NCI-H526 treated with DMSO at 0.1 percent for 48 hours (cell line): ENCODE measurements around the gene CDH24.
A peak's percentile ranks its signal among the peaks of the same experiment; 100 is the strongest.
"Not testable (repeated sequence)": the region's sequence is repeated elsewhere in the genome, so short reads cannot be mapped to it uniquely, and the experiment has no call there.

Experiments used
- DNase-seq: peaks from one replicate; lab custom pipeline; 2025; lab: John Stamatoyannopoulos, UW

The CDH24 gene

GRCh38 chr14:23018107-23018506 lies 39.2 kb downstream of the CDH24 start:
- no peak for DNase-seq

- DNase-seq: no peak
Measured at GRCh38 chr14:23017091-23017490, 40.2 kb downstream of the CDH24 start.

- no peak for DNase-seq
Measured at GRCh38 chr14:23015618-23016017, 41.7 kb downstream of the CDH24 start.

GRCh38 chr14:23013749-23014054 lies 43.6 kb downstream of the CDH24 start:
- not testable (repeated sequence) for DNase-seq

DNA sequence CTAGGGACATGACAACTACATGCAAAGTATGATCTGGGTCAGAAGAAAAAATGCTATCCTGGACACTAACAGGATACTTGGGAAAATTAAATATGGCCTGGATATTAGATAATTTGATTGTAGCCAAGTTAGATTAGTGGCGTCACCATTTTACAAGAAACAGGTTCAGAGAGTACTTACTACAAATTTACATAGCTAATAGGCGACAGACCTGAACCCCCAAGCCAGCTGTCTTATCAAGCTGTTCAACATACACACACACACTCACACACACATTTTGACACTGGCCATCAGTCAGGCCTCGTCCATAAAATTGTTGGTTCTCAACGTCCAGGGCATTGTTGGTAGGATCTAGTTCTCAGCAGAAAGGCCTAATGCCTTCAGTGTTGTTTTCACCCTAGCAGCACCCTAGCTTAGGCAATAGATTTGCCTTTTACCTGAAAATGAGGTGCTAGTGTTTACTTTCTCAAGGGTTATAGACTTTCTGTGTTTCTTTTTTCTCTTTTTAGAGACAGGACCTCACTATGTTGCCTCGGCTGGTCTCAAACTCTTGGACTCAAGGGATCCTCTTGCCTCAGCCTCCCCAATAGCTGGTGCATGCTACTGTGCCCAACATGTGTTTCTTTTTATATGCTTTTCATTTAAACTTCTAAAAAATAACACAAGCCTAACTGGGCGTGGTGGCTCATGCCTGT lies 44.1 kb downstream of the CDH24 start:
- DNase-seq: no peak

DNA sequence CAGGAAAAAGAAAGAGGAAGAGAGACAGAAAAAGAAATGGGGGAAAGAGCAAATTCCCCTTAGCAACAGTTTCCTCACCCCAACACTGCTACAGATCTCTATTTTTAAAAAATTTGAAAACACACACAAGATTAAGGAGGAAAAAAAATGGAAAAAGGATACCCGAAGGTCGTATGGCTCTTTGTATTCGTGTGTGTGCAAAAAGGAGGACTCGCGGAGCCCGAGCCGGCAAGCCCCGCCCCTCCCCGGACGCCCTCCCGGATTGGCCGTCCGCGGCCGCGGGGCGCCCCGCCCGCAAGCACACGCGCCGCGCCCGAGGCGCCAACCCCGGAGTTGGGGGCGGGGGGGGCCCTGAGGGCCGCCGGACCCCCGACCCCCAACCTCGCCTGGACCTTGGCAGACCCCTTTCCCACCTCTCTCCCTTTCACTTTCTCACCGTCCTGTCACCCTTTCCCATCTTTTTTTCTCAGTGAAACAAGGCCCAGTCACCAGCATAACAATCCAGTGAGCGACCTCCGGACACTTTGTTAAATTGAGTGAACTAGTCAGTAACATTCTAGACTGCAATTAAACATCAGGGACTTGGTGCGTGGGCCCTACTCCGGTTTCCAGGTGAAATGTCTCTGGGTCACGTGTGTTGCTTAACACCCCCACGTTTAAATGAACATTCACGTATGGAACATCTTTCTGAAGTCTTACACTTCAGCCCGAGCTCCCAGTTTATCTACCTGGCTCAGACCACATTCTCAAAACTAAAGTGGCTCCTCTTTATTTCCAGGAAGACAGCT lies 47.2 kb downstream of the CDH24 start, which contains the start of gene C14orf93:
Gene C14orf93, minus strand, starts transcription at position 205 of the 788 bp plus-strand sequence. CDS start 11,120 bp downstream, outside the sequence.
- DNase-seq: peak; percentile 64

DNA sequence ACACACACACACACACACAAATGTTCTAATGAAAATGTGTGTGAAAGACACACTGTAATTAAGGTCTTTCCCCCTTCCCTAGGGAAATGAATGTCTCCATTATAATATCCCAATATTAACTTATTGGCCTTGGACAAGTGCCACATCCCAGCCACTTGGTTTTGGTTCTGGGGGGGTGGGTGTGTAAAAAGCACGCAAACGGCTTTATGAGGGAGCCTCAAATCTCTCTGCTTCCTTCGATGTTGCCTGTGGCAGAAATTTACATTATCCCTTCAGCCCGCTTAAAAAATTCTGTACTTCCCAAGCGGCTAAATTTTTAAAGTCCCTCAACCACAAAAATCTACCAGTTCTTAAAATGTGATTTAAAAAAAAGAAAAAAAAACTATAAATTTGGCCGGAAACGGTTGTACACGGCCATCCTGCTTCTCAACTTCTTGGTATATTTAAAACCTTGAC lies 47.8 kb downstream of the CDH24 start:
- DNase-seq: no peak

DNA sequence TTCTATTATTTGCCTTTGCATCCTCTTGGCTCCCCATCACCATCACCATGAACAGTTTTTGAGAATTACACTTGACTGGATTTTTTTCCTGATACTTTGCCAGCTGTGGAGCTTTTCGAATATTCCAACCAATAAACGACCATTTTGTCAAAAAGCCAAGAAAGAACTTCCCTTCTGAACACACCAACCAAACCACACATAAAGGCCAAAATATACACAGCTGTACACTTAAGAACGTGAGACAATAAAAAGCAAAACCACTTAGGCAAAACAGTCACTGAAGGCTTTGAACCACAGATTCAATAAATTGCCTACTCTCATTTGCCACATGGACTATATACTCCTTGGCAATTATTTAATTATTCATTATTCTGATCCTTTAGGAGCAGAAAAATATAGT lies 48.5 kb downstream of the CDH24 start:
- peak; percentile 18 for DNase-seq

DNA sequence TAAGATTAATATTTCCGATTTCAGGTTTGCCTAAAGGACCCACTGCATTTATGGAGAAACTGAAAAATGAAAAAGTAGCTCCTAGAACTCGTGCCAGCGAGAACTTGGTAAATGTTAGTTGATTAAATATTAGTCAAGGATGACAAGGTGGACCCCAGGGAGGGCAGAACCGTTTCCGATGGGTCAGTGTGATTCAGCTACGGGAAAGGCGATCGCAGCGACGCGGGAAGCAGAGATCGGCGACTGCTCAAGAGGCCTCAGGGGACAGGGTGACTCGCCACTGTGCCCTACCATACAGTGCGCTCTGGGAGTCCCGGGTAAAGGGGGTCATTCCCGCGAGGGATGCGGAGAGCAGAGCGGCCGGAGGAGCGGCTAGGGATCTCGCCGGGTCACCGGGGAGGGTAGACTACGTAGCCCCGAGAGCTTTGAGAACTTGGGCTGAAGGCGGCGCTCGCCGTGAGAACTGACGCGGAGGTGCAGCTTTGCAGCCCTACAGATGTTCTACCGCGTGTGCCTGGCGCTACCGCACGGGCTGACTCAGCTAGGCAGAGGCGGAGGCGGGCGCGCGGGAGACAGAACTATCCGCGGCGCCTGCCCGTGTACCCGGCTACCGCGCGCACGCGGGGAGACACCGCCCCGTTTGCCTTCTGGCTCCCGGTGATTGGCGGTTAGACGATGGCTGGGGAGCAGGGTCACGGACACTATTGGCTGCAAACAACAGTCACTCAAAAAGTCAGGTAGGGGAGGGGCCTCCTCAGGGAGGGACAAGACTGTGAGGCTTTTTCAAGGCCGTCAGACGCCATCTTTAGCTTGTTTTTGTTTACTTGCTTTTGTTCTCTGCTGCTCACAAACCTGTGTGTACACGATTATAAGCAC lies 50.5 kb downstream of the CDH24 start:
- DNase-seq: peak; percentile 97

DNA sequence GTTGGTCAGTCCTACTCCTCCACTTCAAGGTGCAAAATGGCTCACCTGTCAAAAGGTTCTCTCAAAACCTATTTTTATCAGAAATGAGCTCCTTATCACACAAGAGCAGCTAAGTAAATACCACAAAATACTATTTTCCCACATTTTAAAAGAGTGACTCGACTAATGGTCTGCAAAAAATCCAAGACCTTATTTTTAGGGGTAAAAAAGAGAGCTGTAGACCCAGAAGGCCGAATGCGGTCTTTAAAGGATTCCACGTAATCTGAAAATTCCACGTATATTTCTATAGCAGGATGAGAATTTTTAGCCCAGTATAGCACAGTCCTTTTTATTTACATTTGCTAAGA lies 51.2 kb downstream of the CDH24 start:
- DNase-seq: no peak

DNA sequence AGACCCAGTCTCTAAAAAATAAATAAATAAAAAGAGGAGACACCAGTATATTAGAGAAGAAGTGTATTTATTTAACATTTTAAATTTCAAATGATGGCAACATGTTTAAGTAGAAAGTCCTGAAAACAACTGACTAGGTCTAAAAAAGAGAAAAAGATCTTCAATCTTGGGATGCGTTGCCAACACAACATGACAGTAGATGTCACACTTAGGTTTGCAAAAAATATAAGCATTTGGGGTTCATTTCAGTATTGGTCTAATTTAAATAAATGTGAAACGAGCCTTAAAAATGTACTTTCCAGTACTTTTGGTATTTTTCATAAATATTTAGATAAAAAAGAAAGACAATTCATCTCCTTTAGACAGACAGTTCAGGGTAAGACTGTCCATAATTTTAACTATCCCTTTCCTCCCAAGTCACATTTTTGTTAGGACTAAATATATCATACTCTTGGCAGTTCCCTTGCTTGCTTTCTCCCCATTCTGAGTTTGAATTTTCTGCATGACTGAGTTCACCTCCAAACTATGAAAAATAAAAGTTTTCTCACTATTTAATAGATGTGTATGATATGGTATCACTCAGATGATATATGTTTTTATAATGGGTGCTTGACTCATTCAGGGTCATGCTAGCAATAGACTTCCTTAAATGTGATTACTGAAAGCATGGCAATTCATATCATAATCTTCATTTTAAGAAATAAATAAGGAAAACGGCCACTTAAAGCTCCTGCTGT lies 51.7 kb downstream of the CDH24 start:
- no peak for DNase-seq

DNA sequence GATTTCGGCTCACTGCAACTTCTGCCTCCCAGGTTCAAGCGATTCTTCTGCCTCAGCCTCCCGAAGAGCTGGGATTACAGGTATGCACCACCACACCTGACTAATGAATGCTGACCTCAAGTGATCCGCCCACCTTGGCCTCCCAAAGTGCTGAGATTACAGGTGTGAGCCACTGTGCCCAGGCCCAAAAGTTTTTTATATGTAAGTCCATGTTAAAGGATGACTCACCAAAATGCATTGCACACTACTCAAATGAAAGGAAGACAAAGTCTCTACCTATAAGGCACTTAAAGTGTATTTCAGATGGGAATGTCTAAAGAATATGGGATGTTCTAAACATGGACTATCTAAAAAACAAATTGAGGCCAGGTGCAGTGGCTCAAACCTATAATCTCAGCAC lies 53.0 kb downstream of the CDH24 start:
- DNase-seq: not testable (repeated sequence)

GRCh38 chr14:23002592-23002991 lies 54.7 kb downstream of the CDH24 start:
- no peak for DNase-seq

DNA sequence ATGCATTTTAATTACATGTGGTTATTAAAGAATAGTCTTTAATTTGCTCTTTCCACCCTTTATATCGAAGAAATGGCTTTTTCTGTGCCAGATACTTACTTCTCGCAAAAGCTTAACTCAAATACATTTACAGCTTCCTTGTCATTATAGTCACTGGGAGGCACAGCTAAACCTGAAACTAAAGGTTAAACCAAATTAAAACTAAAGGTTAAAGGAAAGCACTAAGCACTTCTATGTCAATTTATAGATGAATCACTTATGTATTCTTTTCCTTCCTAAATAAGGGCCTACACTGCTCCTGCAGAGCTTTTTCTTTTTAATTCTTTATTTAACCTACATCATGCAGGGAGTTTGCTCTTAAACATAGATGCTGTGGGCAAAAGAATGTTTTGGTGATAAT lies 56.5 kb downstream of the CDH24 start:
- no peak for DNase-seq

GRCh38 chr14:22998329-22999012 lies 58.8 kb downstream of the CDH24 start:
- DNase-seq: no peak

GRCh38 chr14:22997676-22998323 lies 59.5 kb downstream of the CDH24 start:
- no peak for DNase-seq
